MV-4-11 (cell line): Measurements from ENCODE around the gene LRMDA.

Source experiments
- DNase-seq: peaks from one replicate; lab custom pipeline; 2025; lab: John Stamatoyannopoulos, UW

The LRMDA gene

GRCh38 chr10:76337641-76338040, 906.2 kb downstream of the LRMDA start:
- no peak for DNase-seq

- no peak for DNase-seq
Measured at GRCh38 chr10:76338187-76338586, 906.8 kb downstream of the LRMDA start.

- DNase-seq = no peak
Measured at GRCh38 chr10:76341740-76342139, 910.3 kb downstream of the LRMDA start.

- no peak for DNase-seq
Measured at GRCh38 chr10:76342996-76343395, 911.6 kb downstream of the LRMDA start.

GRCh38 chr10:76347832-76348231, 916.4 kb downstream of the LRMDA start:
- DNase-seq = no peak

- no peak for DNase-seq
Measured at GRCh38 chr10:76350583-76350982, 919.2 kb downstream of the LRMDA start.

DNA sequence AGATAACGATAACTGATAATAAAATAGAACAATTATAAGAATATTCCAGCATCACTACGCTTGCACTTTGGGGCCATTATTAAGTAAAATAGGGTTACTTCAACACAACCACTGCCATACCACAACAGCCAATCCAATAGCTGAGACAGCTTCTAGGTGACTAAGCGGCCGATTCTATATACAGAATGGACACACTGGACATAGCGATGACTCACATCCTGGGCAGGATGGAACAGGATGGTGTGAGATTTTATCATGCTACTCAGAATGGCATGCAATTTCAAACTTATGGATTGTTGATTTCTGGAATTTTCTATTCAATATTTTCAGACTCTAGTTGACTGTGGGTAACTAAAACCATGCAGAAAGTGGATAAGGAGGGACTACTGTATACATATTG, 920.9 kb downstream of the LRMDA start:
- DNase-seq = no peak

- DNase-seq = no peak
Measured at GRCh38 chr10:76353237-76353851, 921.9 kb downstream of the LRMDA start.

DNA sequence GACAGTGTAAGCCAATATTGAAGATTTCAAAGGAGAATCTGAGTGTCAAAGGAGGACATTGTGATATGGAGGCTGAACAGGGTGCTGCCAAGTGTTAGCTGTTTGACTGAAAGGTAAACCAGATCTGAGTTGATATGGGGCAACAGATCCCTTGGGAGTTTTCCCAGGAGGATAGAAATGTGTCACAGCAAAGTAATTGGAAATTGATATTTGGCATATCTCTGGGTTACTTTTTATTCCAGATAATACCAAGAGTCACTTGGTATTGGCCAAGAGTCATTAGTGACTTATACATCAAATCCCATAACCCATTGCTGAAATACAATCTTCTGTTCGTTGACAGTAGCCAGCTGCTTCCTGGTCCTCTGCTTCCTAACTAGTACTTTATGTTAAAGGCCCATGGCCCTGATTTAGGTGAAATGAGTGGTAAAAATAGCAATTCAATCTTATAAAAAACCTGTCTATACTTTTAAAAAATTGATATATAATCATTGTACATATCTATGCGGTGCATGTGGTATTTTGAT, 922.9 kb downstream of the LRMDA start:
- no peak for DNase-seq

GRCh38 chr10:76354921-76355320, 923.5 kb downstream of the LRMDA start:
- no peak for DNase-seq

DNA sequence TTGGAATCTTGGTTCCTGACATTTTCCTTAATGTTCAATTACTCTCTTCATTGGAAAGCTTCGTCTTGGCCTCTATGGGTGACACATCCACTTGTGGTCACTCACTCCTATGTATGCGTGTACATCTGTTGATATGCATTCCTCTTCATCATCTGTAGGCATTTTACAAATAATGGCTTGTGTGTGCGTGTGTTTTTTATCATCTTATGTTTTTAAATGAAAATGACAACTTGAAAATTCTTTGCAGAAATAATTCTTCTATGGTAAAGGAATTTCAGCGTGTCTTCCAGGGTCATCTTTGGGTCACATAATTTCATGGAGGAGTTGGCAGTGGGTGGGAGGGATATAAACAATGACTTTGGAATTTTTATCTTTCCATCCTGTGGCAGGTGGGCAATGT, 925.1 kb downstream of the LRMDA start:
- DNase-seq = no peak

GRCh38 chr10:76357726-76358415, 926.4 kb downstream of the LRMDA start:
- no peak for DNase-seq

- DNase-seq = no peak
Measured at GRCh38 chr10:76358743-76359395, 927.4 kb downstream of the LRMDA start.

GRCh38 chr10:76375761-76376160, 944.3 kb downstream of the LRMDA start:
- DNase-seq = no peak

GRCh38 chr10:76382381-76382851, 951.0 kb downstream of the LRMDA start:
- peak; percentile 83 for DNase-seq

DNA sequence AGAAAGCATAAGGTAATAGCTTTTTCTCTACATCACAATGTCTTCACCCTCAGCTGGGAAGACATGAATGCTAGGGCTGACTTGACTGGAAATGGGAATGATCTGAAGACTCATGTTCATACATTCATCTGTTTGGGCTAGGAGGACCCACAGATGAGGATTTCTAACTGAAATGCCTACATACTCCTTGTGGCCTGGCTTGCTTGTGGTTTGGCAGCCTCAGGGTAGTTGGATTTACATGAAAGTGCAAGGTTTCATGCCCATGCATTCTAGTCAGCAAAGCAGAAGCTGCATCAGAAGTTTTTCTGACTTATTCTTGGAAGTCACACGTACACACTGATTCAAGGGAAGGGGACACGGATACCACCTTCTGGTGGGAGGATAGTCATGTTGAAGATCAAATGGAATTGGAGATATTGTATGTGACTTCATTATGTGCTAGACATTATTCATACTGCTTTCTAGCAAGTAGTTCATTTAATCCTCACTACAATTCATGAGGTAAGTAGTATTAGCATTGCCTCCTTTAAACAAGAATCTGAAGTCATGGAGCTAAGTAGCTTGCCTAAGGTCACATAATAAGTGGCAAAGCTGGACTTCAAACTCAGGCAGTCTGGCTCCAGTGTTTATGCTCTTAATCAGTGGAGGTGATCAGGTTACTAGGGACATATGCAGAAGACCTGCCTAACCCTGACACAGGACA, 957.0 kb downstream of the LRMDA start:
- DNase-seq = peak; percentile 14

DNA sequence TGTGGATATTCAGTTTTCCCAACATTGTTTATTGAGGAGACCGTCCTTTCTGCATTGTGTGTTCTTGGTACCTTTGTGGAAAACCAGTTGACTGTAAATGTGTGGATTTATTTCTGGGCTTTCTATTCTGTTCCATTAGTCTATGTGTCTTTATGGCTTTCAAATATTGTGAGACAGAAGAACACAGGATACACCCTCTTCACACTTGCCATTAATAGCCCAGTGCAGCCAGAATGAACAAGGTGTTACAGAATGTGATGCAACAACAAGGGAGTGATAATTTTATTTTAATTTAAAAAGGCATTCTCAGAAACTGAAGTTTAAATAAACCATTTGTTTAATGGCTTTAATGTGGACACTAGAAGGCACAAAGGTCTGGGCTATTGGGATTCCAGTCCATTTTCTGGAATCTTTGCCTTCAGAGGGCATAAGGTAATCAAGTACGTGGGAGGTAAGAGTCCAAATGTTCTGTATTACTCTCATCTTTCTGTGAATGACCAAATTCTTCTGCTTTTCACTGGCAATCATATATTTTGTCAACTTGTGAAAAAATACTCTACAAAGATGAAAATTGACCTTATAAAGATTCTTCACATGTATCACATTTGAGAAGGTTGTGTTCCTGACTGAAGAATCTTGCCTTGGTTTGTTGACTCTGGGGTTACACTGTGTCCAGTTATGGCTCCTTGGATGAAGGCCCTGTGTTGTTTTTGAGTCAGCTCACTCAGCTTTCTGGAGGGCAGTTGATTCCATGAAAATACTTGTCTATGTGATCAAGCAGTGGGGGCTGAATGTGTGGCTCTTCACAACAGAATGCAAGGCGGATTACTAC, 962.7 kb downstream of the LRMDA start:
- DNase-seq = no peak

DNA sequence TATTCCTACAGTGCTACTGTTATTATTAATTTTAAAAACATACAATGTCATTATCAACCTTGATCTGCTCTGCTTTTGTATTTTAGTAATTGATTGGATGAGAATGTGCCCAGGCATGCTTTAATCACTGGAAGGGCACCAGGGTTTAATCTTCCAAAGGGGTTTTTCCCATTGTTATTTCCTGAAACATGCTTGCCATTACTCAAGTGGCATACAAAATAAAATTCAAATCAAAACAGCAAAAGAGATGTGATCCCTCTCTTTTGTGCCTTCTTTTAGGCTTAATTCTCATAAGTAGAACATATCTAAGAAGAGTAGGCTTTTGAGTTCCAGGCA, 963.3 kb downstream of the LRMDA start:
- DNase-seq = no peak

DNA sequence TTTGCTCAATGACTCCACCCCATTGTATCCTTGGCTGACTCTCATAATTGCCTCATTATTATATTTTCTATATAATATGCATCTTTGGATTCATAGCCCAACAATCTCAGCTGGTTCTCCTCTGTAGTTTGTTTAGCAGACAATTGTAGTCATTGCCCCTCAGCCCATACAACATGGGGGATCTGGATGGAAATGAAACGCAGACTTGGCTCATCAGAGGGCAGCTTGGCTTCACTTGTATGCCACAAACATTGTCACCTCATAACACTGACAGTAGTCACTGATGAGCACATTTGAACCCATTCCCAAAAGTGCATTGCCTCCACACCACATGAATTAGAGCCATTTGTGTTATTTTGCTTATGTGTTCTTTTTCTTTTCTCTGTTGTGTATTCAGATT, 963.8 kb downstream of the LRMDA start:
- no peak for DNase-seq

DNA sequence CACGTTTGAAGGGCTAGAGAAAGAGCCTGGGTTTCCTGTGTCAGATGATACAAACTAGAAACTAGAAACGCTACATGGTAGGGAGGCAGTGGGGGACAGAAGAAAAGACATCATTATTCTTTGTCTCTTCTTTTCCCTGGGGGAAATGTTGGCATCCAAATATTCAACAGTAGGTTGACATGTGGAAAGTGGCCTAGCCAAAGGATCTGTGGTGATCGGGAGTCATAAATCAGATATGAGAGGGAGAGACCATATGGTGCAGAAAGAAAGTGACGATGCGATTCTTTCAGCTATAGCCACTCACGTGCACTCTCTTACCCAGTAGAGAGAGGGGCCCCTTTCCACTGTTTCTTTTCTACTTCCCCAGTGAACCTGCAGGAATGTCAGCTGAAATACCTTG, 964.7 kb downstream of the LRMDA start:
- no peak for DNase-seq

DNA sequence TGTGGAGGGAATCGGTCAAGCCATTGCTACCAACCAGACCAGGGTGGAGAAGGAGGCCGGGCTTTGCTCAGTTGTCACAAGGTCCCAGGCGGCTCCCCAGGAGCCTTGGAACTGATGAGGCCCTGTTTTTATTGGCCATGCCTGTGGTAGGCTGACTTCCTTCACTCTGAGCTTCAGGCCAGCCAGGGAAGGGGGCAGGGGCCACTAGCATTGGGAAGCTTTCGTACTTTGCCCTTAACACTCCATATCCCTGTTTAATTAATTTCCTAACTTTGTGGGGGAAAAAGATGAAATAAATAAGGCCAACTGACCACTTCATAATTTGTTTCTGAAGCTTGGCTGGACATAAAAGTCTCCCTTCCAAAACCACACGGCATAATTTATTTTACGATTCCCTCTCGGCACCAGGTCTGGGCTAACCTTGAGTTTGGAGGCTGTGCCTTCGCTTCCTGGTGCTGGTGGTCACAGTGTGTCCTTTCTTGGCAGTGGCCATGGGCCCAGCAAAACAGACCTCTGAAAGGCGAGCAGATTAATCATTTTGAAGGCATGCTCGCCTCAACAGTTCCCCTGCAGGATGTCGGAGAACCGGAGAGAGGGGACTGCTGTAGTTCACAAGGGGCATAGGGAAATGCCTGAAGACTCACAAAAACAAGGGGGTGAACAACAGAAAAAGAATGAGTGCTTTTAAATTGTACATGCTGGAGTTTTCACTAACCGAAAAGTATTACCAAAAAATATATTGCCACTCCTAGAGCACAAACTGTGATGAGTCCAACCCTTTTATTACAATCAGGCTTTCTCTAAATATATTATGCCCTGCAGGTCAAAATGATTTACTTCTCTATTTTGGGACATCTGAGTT, 966.0 kb downstream of the LRMDA start:
- DNase-seq = no peak
